Adrenal gland (tissue), 12 donors: ENCODE data around the gene PLXNA2. TPM values are rescaled to one million over a fixed set of nuclear protein-coding genes. Genes with fewer than 3 reads are reported as not detected.

Source experiments
- DNase-seq, 7 donors: peaks; one replicate each; pipeline ENCODE4 v3.0.0-alpha.2; 2019 to 2020
- H3K27ac ChIP-seq, 5 donors: fragments of 200-600 bp; sonication (generic) in 4 of 5; 1 replicate in 3 of 5; 2 replicates in 2 of 5; pipeline versions ENCODE4 v1.5.1 to v1.8.0; 2016 to 2020; ENCODE audit warnings: mild to moderate bottlenecking in 1 of 5
- H3K27me3 ChIP-seq: fragments of 200-600 bp; 2 replicates; pipeline ENCODE4 v1.8.0; 2021
- H3K36me3 ChIP-seq, 2 donors: fragments of 200-600 bp; replicated peaks in 1 of 2; 1 replicate in 1 of 2; 2 replicates in 1 of 2; pipeline versions ENCODE4 v1.5.1 to v1.8.0; 2018 to 2022
- H3K4me1 ChIP-seq, 2 donors: fragments of 200-600 bp; replicated peaks in 1 of 2; 1 replicate in 1 of 2; 2 replicates in 1 of 2; pipeline versions ENCODE4 v1.5.1 to v1.8.0; 2018 to 2021
- H3K4me3 ChIP-seq, 4 donors: fragments of 200-600 bp; sonication (generic) in 3 of 4; one replicate each; pipeline ENCODE4 v1.5.1; 2016 to 2018
- H3K9me3 ChIP-seq, 3 donors: fragments of 200-600 bp; sonication (generic) in 1 of 3; replicated peaks in 1 of 3; 1 replicate in 2 of 3; 2 replicates in 1 of 3; pipeline versions ENCODE4 v1.5.1 to v1.8.0; 2016 to 2021
- CTCF ChIP-seq, 6 experiments: fragments of 450-650 bp in 4 of 6; fragments of 200-600 bp in 2 of 6; sonication (generic) in 1 of 6; IDR thresholded peaks; 1 replicate in 5 of 6; 2 replicates in 1 of 6; pipeline versions ENCODE4 v1.5.1 to v1.8.0; 2016 to 2021; ENCODE audit warnings: antibody characterized with exemption in 6 of 6, mild to moderate bottlenecking in 2 of 6, moderate library complexity in 1 of 6
- POLR2A ChIP-seq, 2 donors: fragments of 450-650 bp; IDR thresholded peaks; one replicate each; pipeline ENCODE4 v1.6.1; 2017; ENCODE audit warnings: antibody characterized with exemption in 2 of 2, mild to moderate bottlenecking in 2 of 2, moderate library complexity in 1 of 2
- WGBS, 4 donors: extraction: QIAGEN DNeasy Blood & Tissue Kit in 2 of 4; methylation state at CpG; one replicate each; pipeline versions ENCODE4 v1.1.5 to v1.1.7; 2013 to 2017; 5-methylcytosine and 5-hydroxymethylcytosine counted together
- intact Hi-C, 2 donors: fragments of 100-400 bp; cut with DNase I; formaldehyde crosslinking; loops; one replicate each; pipeline versions ENCODE4 v1.14.1 to v1.15.0; 2022 to 2023
- polyA plus RNA-seq, 3 donors: library from polyadenylated mRNA; stranded (reverse); fragments of 200-250 nt in 2 of 3; fragments of 350-450 nt in 1 of 3; fragmentation: Illumina TruSeq in 1 of 3; extraction: RNeasy Lipid Tissue Mini Kit (QIAGEN cat#74804) in 1 of 3; gene quantifications; one replicate each; pipeline ENCODE4 v1.2.3, GENCODE V29; 2013 to 2014
- total RNA-seq, 9 donors: library from RNA; depleted of rRNA in 4 of 9; stranded (reverse); fragments of >200 nt in 4 of 9; fragments of 120-200 nt in 1 of 9; fragmentation: NEBNext Ultra II Directional in 1 of 9; extraction: Animal tissue kit (Norgen Biotek cat#: 25700) in 1 of 9; gene quantifications; one replicate each; pipeline versions ENCODE4 v1.1.0 to v1.2.4, GENCODE V29; 2013 to 2023
- donor health status: healthy with polysubstance abuse.
- donor health status: Bipolar disorder and iron deficiency.
- donor health status: DM: yes; HTN: yes; CAD: no.
- donor health status: DM: no; HTN: no; CAD: no.
- donor health status: DM: no; HTN: no; CAD: no.
- donor health status: DM: yes; HTN: yes; CAD: no.

Gene PLXNA2
- total and polyA plus RNA-seq, 12 donors, result 2.7 to 9.4 (median 4.5) TPM

- H3K4me1 ChIP-seq, result peaks cover 0 to 22% of the 10 kb centered on the region in 2 donors
These were observed 159.4 kb downstream of the PLXNA2 start for GRCh38 chr1:208084764-208085163.

GRCh38 chr1:208084220-208084619 is 160.0 kb downstream of the PLXNA2 start:
- Histone ChIP-seq H3K9me3 (no peaks in the 10 kb centered on the region), H3K4me3 (no peak overlapping the region), H3K27me3 (no peaks in the 10 kb centered on the region), H3K36me3 (no peaks in the 10 kb centered on the region), H3K27ac (no peak overlapping the region), H3K4me1 (peaks cover 0 to 19% of the 10 kb centered on the region in 2 donors)
- no peak for DNase-seq
- TF ChIP-seq CTCF (IDR thresholded peaks at IDR 0.05) (no peak), POLR2A (IDR thresholded peaks at IDR 0.05) (no peak)
- intact Hi-C loops, result no loop called here
- WGBS, 4 donors, result 90 to 94% (median 94%) methylated on average over 13 to 16 of the region's 16 CpGs

More at GRCh38 chr1:208084764-208085163, 159.4 kb downstream of the PLXNA2 start:
- no peaks in the 10 kb centered on the region for H3K27me3 ChIP-seq
- WGBS, 4 donors, result 85 to 93% (median 88%) methylated on average over 6 to 7 of the region's 7 CpGs
- H3K9me3 ChIP-seq, result no peaks in the 10 kb centered on the region
- H3K27ac ChIP-seq, result no peak overlapping the region
- no peaks in the 10 kb centered on the region for H3K36me3 ChIP-seq
- TF ChIP-seq CTCF (IDR thresholded peaks at IDR 0.05) (no peak), POLR2A (IDR thresholded peaks at IDR 0.05) (no peak)
- no peak overlapping the region for H3K4me3 ChIP-seq
- DNase-seq, result no peak
- intact Hi-C loops, result no loop called here

- H3K4me1 ChIP-seq, result peaks cover 0 to 14% of the 10 kb centered on the region in 2 donors
- no peaks in the 10 kb centered on the region for H3K27me3 ChIP-seq
- H3K9me3 ChIP-seq, result no peaks in the 10 kb centered on the region
- DNase-seq, result no peak
- no peak overlapping the region for H3K27ac ChIP-seq
- intact Hi-C loops, result no loop called here
- H3K4me3 ChIP-seq, result no peak overlapping the region
- H3K36me3 ChIP-seq, result no peaks in the 10 kb centered on the region
- 92 to 98% (median 97%) methylated on average over 2 of the region's 2 CpGs for WGBS, 4 donors
- no peak for TF ChIP-seq CTCF (IDR thresholded peaks at IDR 0.05)
- TF ChIP-seq POLR2A (IDR thresholded peaks at IDR 0.05), result no peak
These were observed 160.5 kb downstream of the PLXNA2 start for GRCh38 chr1:208083715-208084085.

GRCh38 chr1:208083016-208083714 is 161.0 kb downstream of the PLXNA2 start:
- intact Hi-C loops, result no loop called here
- 64 to 73% (median 70%) methylated on average over 16 of the region's 16 CpGs for WGBS, 4 donors
- H3K4me1 ChIP-seq, result peaks cover 0 to 12% of the 10 kb centered on the region in 2 donors
- H3K9me3 ChIP-seq, result no peaks in the 10 kb centered on the region
- peak in 5 of 7 donors; percentile 31 to 66 (median 51) for DNase-seq
- TF ChIP-seq CTCF (IDR thresholded peaks at IDR 0.05), result no peak
- no peak for TF ChIP-seq POLR2A (IDR thresholded peaks at IDR 0.05)
- H3K27me3 ChIP-seq, result no peaks in the 10 kb centered on the region
- no peak overlapping the region for H3K4me3 ChIP-seq
- no peak overlapping the region for H3K27ac ChIP-seq
- H3K36me3 ChIP-seq, result no peaks in the 10 kb centered on the region
